ENCODE measurements around the gene ZKSCAN4.

ZKSCAN4 gene

GRCh38 chr6:28248916-28249315, 3.2 kb downstream of the ZKSCAN4 start:
- no peak for DNase-seq

DNA sequence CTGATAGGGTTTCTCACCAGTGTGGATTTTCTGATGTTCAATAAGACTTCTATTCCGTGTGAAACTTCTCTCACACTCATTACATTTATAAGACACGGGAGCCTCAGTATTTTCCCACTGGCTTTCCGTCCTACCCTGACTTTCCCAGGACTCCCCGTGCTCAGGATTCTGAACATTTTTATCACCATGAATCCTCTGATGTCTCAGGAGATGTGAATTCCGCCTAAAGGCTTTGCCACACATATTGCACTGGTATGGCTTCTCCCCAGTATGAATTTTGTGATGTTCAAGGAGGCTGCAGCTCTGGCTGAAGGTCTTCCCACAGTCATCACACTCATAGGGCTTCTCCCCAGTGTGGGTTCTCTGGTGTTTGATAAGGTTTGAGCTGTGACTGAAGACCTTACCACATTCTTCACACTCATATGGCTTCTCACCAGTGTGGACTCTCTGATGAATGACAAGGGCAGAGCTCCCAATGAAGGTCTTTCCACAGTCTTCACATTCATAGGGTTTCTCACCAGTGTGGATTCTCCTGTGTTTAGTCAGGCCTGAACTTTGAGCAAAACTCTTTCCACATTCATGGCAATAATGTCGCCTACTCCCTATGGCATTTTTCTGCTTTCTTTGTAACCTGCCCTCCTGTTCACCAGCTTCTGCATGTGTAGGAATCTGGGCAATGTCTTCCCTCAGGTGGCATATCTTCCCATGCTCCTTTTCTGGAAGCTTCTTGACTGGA, 6.7 kb downstream of the ZKSCAN4 start:
- DNase-seq: no peak

- DNase-seq: no peak
These were observed 8.1 kb downstream of the ZKSCAN4 start for GRCh38 chr6:28243946-28244345.

- no peak for DNase-seq
These were observed 11.6 kb downstream of the ZKSCAN4 start for GRCh38 chr6:28240471-28240870.

- DNase-seq: no peak
These were observed 12.4 kb downstream of the ZKSCAN4 start for GRCh38 chr6:28239636-28240035.

DNA sequence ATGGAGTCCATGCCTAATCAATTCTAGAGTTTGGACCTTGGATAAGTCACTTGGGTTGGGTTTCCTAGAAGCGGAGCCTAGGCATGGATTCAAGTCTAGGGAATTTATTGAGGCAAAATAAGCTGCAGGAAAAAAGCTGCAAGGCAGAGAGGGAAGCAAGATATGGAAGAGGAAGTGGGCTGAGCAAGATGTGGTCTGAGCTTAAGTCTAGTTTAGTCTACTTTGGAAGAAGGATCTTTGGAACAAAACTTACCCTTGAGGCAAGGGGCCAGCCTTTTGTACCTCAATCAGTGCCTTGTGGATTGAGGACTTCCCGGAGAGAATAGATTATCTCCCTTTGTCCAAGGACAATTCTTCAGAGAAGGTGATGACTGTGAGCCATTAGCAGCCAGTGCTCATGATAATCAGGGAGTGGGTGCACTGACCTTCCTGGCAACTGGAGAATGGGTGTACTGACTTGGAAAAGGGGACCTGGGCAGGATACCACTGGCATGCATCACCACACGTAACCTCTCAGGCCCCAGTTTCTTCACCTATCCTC, 16.1 kb downstream of the ZKSCAN4 start:
- DNase-seq: no peak

- DNase-seq: no peak
These were observed 19.3 kb downstream of the ZKSCAN4 start for GRCh38 chr6:28232785-28233184.

- no peak for DNase-seq
These were observed 25.6 kb downstream of the ZKSCAN4 start for GRCh38 chr6:28226460-28226859.

- peak; percentile 86 for DNase-seq
These were observed 26.8 kb downstream of the ZKSCAN4 start, which contains the start of gene ZSCAN9 for GRCh38 chr6:28225056-28225834. ZSCAN9 (plus strand) TSS chr6:28225275; CDS start chr6:28227085, 1,810 bp downstream.

DNA sequence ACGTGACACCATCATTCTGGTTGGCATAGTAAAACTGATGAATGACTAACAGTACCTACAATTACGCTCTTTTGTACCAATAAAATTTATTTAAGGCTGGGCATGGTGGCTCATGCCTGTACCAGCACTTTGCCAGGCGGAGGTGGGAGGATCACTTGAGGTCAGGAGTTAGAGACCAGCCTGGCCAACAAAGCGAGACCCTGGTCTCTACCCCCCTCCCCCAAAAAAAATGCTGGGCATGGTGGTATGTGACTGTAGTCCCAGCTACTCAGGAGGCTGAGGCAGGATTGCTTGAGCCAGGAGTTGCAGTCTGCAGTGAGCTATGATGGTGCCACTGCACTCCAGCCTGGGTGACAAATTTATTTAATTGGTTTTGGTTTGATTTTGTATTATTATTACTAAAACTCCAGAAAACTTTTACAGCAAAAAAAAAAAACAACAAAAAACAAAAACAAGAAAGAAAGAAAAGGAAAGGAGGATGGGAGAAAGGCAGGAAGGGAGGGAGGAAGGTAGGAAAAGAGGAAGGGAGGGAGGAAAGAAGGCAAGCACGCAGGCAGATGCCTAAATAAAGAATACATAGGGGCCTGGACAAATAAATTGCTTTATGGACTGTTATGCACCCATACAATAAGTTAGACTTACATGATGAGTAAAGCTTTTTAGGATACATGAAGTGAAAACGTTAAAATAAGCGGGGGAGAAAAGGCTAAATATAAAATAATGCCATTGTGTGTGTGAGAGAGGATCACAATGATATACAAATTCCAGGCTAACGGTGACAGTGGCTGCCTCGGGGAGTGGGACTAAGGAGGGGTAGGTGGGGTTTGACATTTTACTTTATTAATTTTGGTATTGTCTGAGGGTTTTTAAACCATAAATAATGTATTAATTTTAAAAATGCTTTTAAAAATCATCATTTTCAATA, 27.7 kb downstream of the ZKSCAN4 start:
- no peak for DNase-seq

GRCh38 chr6:28220257-28221133, 31.6 kb downstream of the ZKSCAN4 start:
- no peak for DNase-seq

DNA sequence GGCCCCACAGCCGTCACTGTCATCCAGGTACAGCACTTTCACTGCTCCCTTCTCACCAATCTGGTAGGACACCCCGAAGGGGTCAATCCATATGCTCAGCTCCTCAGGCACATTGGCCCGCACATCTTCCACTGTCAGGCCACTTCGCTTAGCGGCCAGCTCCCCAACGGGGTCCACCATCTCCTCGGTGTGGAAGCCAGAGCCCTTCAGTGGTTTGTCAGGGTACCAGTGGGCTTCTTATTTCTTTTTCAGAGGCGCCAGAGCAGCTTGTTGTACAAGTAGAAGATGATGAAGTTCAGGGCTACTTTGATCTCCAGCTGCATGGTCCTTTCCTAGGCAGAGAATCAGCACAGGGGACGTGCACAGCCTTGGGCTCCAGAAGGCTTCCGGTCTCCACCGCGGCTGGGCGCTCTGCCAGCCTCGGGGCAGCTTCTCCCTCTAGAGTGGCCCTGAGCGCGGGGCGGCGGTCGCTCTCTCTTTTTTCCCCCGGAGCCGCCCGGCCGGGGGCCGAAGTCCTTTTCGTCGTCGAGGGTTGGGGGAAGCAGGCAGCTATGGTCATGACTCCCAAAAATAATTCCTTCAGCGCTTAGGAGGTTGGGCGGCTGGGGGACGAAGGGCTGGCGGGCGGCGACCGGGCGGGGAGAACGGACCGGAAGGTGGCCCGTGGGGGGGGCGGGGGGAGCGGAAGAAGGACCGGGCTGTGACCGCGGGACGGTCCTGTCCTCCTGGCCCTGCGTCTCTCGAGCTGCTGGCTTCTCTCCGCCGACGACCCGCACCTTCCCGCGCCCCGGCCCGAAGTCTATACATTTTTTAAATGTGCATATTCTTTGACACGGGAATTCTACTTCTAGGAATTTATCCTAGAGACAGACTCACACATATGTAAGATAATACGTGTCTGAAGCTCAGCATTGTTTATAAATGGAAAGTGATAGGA, 33.5 kb downstream of the ZKSCAN4 start:
- DNase-seq: peak; percentile 80

GRCh38 chr6:28217890-28218289, 34.2 kb downstream of the ZKSCAN4 start:
- DNase-seq: no peak

DNA sequence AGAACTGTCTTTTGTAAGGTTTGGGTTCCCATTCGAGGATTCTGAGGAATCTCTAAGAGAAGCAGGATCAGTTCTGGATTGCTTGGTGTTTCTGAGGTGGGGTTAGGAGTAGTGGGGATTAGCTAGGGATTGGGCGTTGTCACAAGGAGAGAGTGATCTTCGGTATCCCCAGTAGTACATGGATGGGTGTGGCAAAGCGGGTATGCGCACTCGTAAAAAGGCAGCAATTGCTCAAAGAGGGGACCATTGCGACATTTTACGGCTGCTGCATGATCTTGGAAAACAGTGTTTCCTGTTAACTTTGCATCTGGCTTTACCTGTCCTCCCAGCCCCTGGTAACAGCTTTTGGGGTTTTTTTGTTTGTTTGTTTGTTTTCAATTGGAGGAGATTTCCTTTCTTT, 36.6 kb downstream of the ZKSCAN4 start:
- DNase-seq: peak; percentile 18

DNA sequence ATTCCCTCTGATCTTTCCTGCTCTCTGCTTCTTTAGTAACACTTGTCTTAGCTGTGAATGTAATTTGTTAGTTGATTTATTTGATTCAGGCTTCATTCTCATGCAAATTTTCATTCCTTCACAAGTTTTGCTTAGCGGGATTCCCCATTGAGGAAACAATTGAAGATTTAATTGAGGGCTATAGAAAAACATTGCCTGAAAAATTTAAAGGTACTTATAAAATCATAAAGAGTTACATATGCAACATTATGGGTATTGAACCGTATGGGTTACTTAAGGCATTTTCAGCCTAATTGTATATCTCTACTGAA, 38.9 kb downstream of the ZKSCAN4 start:
- DNase-seq: no peak

DNA sequence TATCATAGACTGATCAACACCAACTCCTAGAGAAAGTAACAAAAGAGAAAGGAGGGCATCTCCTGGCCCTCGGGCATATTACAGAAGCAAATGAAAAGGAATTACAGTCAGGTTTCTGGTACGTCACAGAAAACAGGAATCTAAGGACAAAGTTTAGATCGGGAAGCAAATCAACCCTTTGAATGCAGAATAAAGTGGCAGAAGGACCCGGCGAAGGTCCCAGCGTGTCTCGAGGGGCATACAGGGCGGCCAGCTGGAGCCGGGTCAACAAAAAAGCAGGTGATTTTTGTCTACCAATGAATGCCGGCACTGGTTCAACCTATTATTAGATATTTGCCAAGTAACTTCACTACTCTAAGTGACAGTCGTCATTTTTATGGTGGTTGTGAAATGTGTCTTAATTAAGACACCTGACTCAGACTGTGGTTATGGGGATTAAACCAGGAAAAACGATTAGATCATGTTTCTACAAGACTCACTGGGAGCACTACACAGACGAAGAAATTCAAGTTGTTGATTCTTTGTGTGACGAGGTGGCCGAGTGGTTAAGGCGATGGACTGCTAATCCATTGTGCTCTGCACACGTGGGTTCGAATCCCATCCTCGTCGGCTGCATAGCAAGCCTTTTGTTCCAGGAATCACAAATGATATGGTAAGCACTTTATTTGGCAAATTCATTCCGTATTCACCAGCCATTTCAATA, 39.4 kb downstream of the ZKSCAN4 start:
- peak; percentile 81 for DNase-seq

- DNase-seq: no peak
These were observed 40.1 kb downstream of the ZKSCAN4 start for GRCh38 chr6:28211840-28212509.

- DNase-seq: no peak
These were observed 42.1 kb downstream of the ZKSCAN4 start for GRCh38 chr6:28209753-28210535.

All from fibroblast of skin of back (primary cell).